Common myeloid progenitor, CD34-positive (primary cell): Measurements from ENCODE around the gene FBXL19.

Experiments
- CTCF ChIA-PET: fragments of 350-600 bp; sonication (Branson Sonifier 250); formaldehyde crosslinking; loops from one replicate; lab custom pipeline; 2021; ENCODE audit warnings: antibody characterized with exemption; lab: Charles Lee
- POLR2A ChIA-PET: fragments of 350-600 bp; sonication (Branson Sonifier 250); formaldehyde crosslinking; loops from one replicate; lab custom pipeline; 2021; ENCODE audit warnings: antibody characterized with exemption; lab: Charles Lee
- DNase-seq, 3 donors: peaks; one replicate each; pipeline versions ENCODE4 v3.0.0 to v3.0.0-alpha.2; 2013
- H3K27ac ChIP-seq, 2 experiments: 1 replicate in 1 of 2; 2 replicates in 1 of 2; pipeline ENCODE4 v1.7.0; 2013; ENCODE audit warnings: inconsistent platforms in 2 of 2, low read length in 2 of 2, mild to moderate bottlenecking in 2 of 2, low read depth in 1 of 2, moderate library complexity in 1 of 2; ENCODE audit not compliant: severe bottlenecking in 2 of 2, insufficient read depth in 1 of 2, poor library complexity in 1 of 2
- H3K27me3 ChIP-seq, 5 experiments: replicated peaks in 2 of 5; 1 replicate in 3 of 5; 2 replicates in 2 of 5; pipeline versions ENCODE4 v1.6.1 to v1.7.0; 2013; ENCODE audit warnings: low read length in 4 of 5, mild to moderate bottlenecking in 2 of 5, moderate library complexity in 2 of 5, inconsistent platforms in 1 of 5; ENCODE audit not compliant: insufficient read depth in 5 of 5, control insufficient read depth in 4 of 5
- H3K36me3 ChIP-seq, 4 experiments: 1 replicate in 2 of 4; 2 replicates in 2 of 4; pipeline versions ENCODE4 v1.6.1 to v1.7.0; 2013; ENCODE audit warnings: low read length in 3 of 4, control low read depth in 1 of 4, mild to moderate bottlenecking in 1 of 4; ENCODE audit not compliant: control insufficient read depth in 4 of 4, insufficient read depth in 4 of 4
- H3K4me1 ChIP-seq, 4 experiments: 1 replicate in 3 of 4; 2 replicates in 1 of 4; pipeline versions ENCODE4 v1.6.1 to v1.7.1; 2013; ENCODE audit warnings: low read length in 3 of 4, mild to moderate bottlenecking in 3 of 4, control low read depth in 1 of 4, inconsistent platforms in 1 of 4, moderate library complexity in 1 of 4; ENCODE audit not compliant: control insufficient read depth in 4 of 4, insufficient read depth in 4 of 4; ENCODE audit errors: control extremely low read depth in 1 of 4
- H3K4me3 ChIP-seq, 7 experiments: 1 replicate in 4 of 7; 2 replicates in 3 of 7; pipeline versions ENCODE4 v1.5.1 to v1.7.0; 2013; ENCODE audit warnings: mild to moderate bottlenecking in 7 of 7, low read length in 6 of 7, moderate library complexity in 6 of 7, inconsistent platforms in 2 of 7, low read depth in 2 of 7, control low read depth in 1 of 7; ENCODE audit not compliant: insufficient read depth in 4 of 7, control insufficient read depth in 1 of 7; ENCODE audit errors: extremely low read depth in 1 of 7
- H3K9me3 ChIP-seq, 5 experiments: 1 replicate in 4 of 5; 2 replicates in 1 of 5; pipeline versions ENCODE4 v1.6.1 to v1.7.1; 2013; ENCODE audit warnings: low read length in 4 of 5, mild to moderate bottlenecking in 2 of 5, inconsistent platforms in 1 of 5, low read depth in 1 of 5, moderate library complexity in 1 of 5; ENCODE audit not compliant: control insufficient read depth in 4 of 5, insufficient read depth in 2 of 5; ENCODE audit errors: control extremely low read depth in 1 of 5
- WGBS: methylation state at CpG from one replicate; pipeline ENCODE4 v1.1.5; 2013; ENCODE audit not compliant: insufficient coverage; 5-methylcytosine and 5-hydroxymethylcytosine counted together

FBXL19 gene

DNA sequence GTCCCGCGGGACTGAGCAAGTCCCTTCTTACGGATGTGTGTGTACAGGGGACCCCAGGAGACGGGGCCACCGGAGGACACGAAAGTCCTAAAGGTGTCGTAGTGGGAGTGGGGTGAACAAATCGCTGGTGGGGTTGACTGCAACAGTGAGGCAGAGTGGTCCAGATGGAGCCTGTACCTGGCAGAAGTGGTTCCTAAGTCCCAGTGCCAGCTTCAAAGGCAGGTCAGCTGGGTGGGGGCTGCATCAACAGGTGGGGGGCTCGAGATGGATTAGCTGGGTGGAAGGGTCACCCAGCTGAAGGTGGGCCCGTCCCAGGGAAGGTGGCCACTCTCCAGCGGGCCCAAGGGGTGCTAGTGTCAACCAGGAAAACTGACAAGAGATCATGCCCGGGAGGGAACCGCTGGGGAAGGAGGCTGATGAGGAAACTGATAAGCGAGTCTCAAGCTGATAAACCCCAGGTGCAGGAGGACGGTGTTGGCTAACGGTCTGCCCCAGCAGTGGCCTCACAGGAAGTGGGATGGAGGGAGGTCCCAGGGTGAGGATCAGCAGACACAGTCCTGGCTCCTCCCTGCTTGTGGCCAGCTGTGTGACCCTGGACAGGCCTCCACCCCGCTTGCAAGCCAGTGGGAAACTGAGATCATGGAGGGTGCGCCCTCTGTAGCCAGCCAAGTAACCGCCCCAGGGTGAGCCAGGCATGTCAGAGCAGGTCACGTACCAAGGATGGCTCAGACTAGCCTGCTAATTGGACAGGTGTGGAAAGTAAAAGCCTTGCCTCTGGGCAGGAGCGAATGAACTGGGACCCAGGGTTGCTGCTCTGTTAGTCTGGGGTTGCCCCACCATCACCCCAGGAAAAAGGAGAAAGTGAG, 26.5 kb downstream of the FBXL19 start:
- Histone ChIP-seq H3K27me3 (no peaks in the 10 kb centered on the region), H3K36me3 (peaks cover 0 to 58% (median 26%) of the 10 kb centered on the region in 4 experiments), H3K4me3 (peak overlapping the region; percentile 29 to 99 (median 87)), H3K4me1 (peaks cover 2 to 42% (median 30%) of the 10 kb centered on the region in 4 experiments), H3K9me3 (no peaks in the 10 kb centered on the region), H3K27ac (peak overlapping the region; percentile 67 to 89)
- WGBS = 0% methylated on average over 18 of the region's 21 CpGs
- ChIA-PET POLR2A (no interaction called here), CTCF (interaction anchor here (1.2 to 3.3 kb wide), 4 partner anchors 8 to 15 kb away, joined by 3 to 14 read pairs (median 7); no protein-coding TSS in a partner anchor)
- peak in 2 of 3 donors; percentile 39 to 50 for DNase-seq

DNA sequence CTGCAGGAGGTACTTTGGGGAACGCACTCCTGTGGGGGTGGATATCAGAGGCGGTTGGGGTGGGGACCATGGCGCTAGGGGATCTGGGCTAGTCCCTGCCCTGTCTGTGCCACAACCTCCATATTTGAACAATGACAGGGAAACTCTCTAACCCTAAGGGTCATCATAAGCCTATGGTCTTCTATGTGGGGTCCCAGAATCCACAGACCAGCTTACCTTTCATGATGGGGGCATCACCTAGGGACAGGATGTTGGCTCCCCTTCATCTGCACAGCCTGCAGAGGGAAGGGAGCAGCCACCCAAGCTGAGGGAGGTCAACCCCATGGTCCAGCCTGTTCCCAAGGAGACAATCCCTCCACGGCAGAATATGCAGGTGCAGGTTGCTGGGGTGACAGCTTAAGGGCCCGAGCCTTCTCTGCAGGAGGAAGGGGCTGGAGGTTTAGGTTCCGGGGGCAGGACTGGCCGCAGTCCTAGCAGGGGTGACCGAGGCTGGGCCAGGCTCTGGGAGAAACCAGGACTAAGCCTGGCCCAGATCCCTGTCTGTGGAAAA, 27.2 kb downstream of the FBXL19 start:
- no peaks in the 10 kb centered on the region for H3K9me3 ChIP-seq
- peaks cover 0 to 51% (median 25%) of the 10 kb centered on the region in 4 experiments for H3K36me3 ChIP-seq
- 76% methylated on average over 3 of the region's 8 CpGs for WGBS
- H3K4me3 ChIP-seq = peak overlapping the region; percentile 29 to 99 (median 87)
- H3K27ac ChIP-seq = peak overlapping the region in 1 of 2 experiments; percentile 89
- H3K4me1 ChIP-seq = peaks cover 2 to 42% (median 30%) of the 10 kb centered on the region in 4 experiments
- DNase-seq = no peak
- no peaks in the 10 kb centered on the region for H3K27me3 ChIP-seq
- CTCF ChIA-PET = interaction anchor here (1.2 to 3.3 kb wide), 4 partner anchors 8 to 16 kb away, joined by 3 to 14 read pairs (median 7); no protein-coding TSS in a partner anchor
- POLR2A ChIA-PET = no interaction called here

DNA sequence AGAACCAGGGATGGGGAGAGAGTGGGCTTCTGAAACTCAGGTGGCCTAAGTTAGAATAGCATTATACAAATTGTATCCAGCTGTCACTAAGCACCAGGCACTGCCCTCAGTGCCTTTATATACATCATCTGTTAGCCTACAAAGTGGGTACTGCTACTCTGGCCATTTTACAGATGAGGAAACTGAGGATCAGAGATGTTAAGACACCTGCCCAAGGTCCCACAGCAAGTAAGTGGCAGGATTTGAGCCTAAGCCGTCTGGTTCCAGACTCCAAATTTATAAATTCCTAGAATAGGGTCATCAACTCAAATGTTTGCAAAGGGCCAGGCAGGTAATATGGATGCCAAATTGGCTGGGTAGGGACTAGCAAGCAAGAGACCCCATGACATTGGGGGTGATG, 27.8 kb downstream of the FBXL19 start:
- H3K36me3 ChIP-seq = peaks cover 0 to 53% (median 25%) of the 10 kb centered on the region in 4 experiments
- ChIA-PET CTCF (interaction anchor here (1.9 to 5.8 kb wide), 2 partner anchors 10 to 11 kb away, joined by 10 to 50 read pairs; no protein-coding TSS in a partner anchor), POLR2A (no interaction called here)
- peak overlapping the region in 1 of 2 experiments; percentile 89 for H3K27ac ChIP-seq
- no peak for DNase-seq
- no peaks in the 10 kb centered on the region for H3K27me3 ChIP-seq
- H3K9me3 ChIP-seq = no peaks in the 10 kb centered on the region
- WGBS = 83% methylated on average over 1 of the region's 1 CpG
- peaks cover 2 to 42% (median 30%) of the 10 kb centered on the region in 4 experiments for H3K4me1 ChIP-seq
- H3K4me3 ChIP-seq = peak overlapping the region in 3 of 7 experiments; percentile 92 to 99 (median 94)

DNA sequence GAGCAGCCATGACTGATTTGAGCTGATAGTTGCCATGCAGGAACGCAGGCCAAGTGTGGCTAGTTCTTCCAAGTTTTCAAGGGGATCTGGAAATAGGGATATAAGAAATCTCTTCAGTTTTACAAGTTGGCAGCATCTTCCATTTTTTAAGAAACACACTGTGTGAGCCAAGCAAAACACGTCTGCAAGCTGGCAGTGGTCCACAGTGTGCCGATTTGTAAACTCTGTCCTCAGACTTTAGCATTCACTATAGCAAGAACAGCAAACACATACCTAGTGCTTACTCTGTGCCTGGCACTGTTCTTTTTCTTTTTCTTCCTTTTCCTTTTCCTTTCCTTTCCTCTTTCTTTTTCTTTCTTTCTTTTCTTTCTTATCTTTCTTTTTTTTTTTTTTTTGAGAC, 28.4 kb downstream of the FBXL19 start:
- CTCF ChIA-PET = interaction anchor here (5.8 kb wide), 1 partner anchor 12 kb away, joined by 50 read pairs; no protein-coding TSS in a partner anchor
- WGBS = 97% methylated on average over 3 of the region's 3 CpGs
- DNase-seq = no peak
- Histone ChIP-seq H3K36me3 (peaks cover 0 to 52% (median 22%) of the 10 kb centered on the region in 4 experiments), H3K9me3 (no peaks in the 10 kb centered on the region), H3K4me1 (peaks cover 2 to 45% (median 34%) of the 10 kb centered on the region in 4 experiments), H3K27ac (no peak overlapping the region), H3K27me3 (no peaks in the 10 kb centered on the region), H3K4me3 (no peak overlapping the region)
- POLR2A ChIA-PET = no interaction called here

DNA sequence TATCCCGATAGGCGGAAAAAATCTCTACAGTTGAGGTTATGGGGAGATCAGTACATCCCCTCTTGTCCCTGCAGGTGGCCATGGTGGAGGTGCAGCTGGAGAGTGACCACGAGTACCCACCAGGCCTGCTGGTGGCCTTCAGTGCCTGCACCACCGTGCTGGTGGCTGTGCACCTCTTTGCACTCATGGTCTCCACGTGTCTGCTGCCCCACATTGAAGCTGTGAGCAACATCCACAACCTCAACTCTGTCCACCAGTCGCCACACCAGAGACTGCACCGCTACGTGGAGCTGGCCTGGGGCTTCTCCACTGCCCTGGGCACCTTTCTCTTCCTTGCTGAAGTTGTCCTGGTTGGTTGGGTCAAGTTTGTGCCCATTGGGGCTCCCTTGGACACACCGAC, 29.7 kb downstream of the FBXL19 start:
- peaks cover 2 to 47% (median 30%) of the 10 kb centered on the region in 4 experiments for H3K4me1 ChIP-seq
- 97% methylated on average over 9 of the region's 9 CpGs for WGBS
- H3K9me3 ChIP-seq = no peaks in the 10 kb centered on the region
- CTCF ChIA-PET = interaction anchor here (1.3 to 5.8 kb wide), 7 partner anchors 9 to 205 kb away, joined by 3 to 50 read pairs (median 8); partner anchors contain the start of genes PHKG2 and VKORC1
- no peak overlapping the region for H3K27ac ChIP-seq
- no peak for DNase-seq
- no peak overlapping the region for H3K4me3 ChIP-seq
- POLR2A ChIA-PET = interaction anchor here (0.7 kb wide), 1 partner anchor 51 kb away, joined by 3 read pairs; no protein-coding TSS in a partner anchor
- no peaks in the 10 kb centered on the region for H3K27me3 ChIP-seq
- H3K36me3 ChIP-seq = peaks cover 0 to 41% (median 19%) of the 10 kb centered on the region in 4 experiments

DNA sequence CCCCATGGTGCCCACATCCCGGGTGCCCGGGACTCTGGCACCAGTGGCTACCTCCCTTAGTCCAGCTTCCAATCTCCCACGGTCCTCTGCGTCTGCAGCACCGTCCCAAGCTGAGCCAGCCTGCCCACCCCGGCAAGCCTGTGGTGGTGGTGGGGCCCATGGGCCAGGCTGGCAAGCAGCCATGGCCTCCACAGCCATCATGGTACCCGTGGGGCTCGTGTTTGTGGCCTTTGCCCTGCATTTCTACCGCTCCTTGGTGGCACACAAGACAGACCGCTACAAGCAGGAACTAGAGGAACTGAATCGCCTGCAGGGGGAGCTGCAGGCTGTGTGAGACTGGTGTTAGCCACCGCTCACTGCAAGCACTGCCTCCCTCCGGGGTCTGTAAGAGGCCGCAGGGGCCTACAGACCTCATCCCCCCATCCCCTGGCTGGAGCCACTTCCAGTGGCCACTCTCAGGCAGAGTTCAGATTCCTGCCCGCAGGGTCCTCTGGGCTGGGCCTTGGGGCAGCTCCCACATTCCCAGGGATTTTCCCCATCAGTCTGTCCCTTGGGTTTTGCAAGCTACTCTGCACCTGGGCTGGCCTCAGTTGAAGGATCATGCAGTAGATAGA, 30.2 kb downstream of the FBXL19 start:
- H3K9me3 ChIP-seq = no peaks in the 10 kb centered on the region
- ChIA-PET CTCF (interaction anchor here (0.7 to 5.8 kb wide), 13 partner anchors 9 to 432 kb away, joined by 3 to 50 read pairs (median 4); partner anchors contain the start of genes PHKG2 and VKORC1), POLR2A (interaction anchor here (0.7 kb wide), 1 partner anchor 52 kb away, joined by 3 read pairs; no protein-coding TSS in a partner anchor)
- no peaks in the 10 kb centered on the region for H3K27me3 ChIP-seq
- 77% methylated on average over 14 of the region's 15 CpGs for WGBS
- peaks cover 0 to 41% (median 19%) of the 10 kb centered on the region in 4 experiments for H3K36me3 ChIP-seq
- no peak overlapping the region for H3K27ac ChIP-seq
- peak; percentile 74 to 90 (median 87) for DNase-seq
- no peak overlapping the region for H3K4me3 ChIP-seq
- peaks cover 2 to 48% (median 31%) of the 10 kb centered on the region in 4 experiments for H3K4me1 ChIP-seq
